NB4 (cell line): ENCODE results near the gene LAMA3.

Experiments used
- CTCF ChIP-seq: IDR thresholded peaks from one replicate; pipeline ENCODE4 v1.5.1; 2012; ENCODE audit warnings: low read depth, low read length
- MAX ChIP-seq: IDR thresholded peaks from 2 replicates; pipeline ENCODE4 v1.6.1; 2011; ENCODE audit warnings: low read depth, low read length
- POLR2A ChIP-seq: IDR thresholded peaks from 2 replicates; pipeline ENCODE4 v1.6.1; 2011; ENCODE audit warnings: mild to moderate bottlenecking; ENCODE audit not compliant: insufficient read length; ENCODE audit errors: extremely low read depth

- TF ChIP-seq CTCF: no peak
- no peak for TF ChIP-seq POLR2A
- no peak for TF ChIP-seq MAX
These were observed 138.4 kb downstream of the LAMA3 start for GRCh38 chr18:23827681-23828080.
